ENCODE measurements around the gene DNM3.

DNM3 gene

DNA sequence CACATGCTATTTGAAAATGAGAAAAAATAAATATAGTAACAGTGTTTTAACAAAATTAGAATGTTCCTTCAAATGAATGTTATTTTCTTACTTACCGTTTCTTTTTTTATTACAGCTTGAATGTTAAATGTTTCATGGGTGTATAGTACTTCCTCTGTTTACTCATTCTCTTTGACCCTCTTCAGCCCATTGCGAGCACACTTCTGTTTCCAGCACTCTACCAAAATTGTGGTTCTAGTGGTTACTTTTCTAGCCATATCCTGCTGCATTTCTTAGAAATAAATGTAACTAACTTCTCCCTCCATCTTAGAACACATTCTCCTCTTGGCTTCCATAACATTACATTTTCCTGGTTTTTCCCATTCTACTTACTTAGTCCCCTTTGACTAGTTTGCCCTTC lies 389.2 kb downstream of the DNM3 start:
- no peak for TF ChIP-seq CTCF (conservative IDR thresholded peaks at IDR 0.05; ENCODE audit: low read depth, low read length)
- no peak overlapping the region for H3K4me3 ChIP-seq (ENCODE audit: low read length)
- DNase-seq (ENCODE audit: low read depth) = no peak

- no peak for TF ChIP-seq CTCF (conservative IDR thresholded peaks at IDR 0.05; ENCODE audit: low read depth, low read length)
- no peak overlapping the region for H3K4me3 ChIP-seq (ENCODE audit: low read length)
- DNase-seq (ENCODE audit: low read depth) = no peak
Observed at GRCh38 chr1:172236958-172237357, 395.7 kb downstream of the DNM3 start.

DNA sequence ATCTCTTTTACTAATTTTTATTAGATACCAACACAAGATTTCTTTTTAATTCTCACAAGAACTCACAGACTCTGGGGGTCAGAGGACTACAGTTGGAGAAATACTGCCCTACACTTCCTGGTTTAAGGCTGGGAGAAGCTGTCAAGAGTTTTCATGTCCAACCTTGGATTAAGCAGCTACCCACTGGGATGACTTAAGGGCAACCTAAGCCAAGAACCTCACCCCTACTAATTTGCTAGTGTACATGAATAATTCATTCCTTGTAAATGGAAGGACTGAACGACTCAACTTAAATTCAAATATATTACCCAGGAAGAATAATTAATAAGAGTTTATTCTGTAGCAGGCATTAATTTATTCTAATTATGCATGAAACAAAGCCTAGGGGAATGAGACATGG lies 396.9 kb downstream of the DNM3 start:
- TF ChIP-seq CTCF (conservative IDR thresholded peaks at IDR 0.05; ENCODE audit: low read depth, low read length) = no peak
- DNase-seq (ENCODE audit: low read depth) = no peak
- H3K4me3 ChIP-seq (ENCODE audit: low read length) = no peak overlapping the region

DNA sequence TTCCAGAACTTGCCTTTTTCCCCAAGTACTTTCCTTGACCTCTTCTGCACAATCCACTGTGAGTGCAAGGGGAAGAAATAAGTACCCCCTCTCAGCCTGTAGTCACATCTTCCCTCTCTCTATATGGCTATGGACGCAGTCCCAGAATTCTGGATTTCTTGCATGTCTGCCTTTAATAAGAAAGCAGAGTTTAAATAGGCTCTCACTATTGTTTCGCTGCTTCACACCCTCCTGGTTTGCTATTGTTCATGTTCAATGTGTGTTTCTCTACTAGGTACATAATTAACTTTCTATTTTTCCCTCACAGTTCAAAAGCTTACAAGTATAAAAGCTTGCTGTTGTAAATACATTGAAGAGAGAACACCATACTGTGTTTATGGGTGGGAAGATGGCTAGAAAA lies 397.7 kb downstream of the DNM3 start:
- no peak for TF ChIP-seq CTCF (conservative IDR thresholded peaks at IDR 0.05; ENCODE audit: low read depth, low read length)
- no peak for DNase-seq (ENCODE audit: low read depth)
- no peak overlapping the region for H3K4me3 ChIP-seq (ENCODE audit: low read length)

DNA sequence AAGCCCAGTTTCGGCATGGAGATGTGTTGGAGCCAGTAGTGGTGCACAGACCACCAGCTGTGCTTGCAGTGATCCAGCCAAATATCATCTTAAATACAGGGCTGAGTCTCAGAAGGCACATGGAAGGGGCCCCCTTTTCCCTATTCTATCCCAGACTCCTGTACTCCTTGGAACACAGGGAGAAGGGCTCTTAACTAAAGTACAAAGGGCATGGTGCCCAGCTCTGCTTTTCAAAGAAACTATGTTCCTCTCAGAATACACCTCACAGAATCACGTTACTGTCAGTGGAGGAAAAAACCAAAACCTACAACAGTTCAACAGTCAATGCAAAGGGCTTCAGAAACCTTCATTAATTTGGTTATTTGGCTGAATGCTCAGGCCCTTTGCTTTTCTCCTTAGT lies 398.6 kb downstream of the DNM3 start:
- no peak overlapping the region for H3K4me3 ChIP-seq (ENCODE audit: low read length)
- no peak for TF ChIP-seq CTCF (conservative IDR thresholded peaks at IDR 0.05; ENCODE audit: low read depth, low read length)
- no peak for DNase-seq (ENCODE audit: low read depth)

GRCh38 chr1:172241540-172241939 lies 400.2 kb downstream of the DNM3 start:
- TF ChIP-seq CTCF (conservative IDR thresholded peaks at IDR 0.05; ENCODE audit: low read depth, low read length) = no peak
- no peak for DNase-seq (ENCODE audit: low read depth)
- H3K4me3 ChIP-seq (ENCODE audit: low read length) = no peak overlapping the region

DNA sequence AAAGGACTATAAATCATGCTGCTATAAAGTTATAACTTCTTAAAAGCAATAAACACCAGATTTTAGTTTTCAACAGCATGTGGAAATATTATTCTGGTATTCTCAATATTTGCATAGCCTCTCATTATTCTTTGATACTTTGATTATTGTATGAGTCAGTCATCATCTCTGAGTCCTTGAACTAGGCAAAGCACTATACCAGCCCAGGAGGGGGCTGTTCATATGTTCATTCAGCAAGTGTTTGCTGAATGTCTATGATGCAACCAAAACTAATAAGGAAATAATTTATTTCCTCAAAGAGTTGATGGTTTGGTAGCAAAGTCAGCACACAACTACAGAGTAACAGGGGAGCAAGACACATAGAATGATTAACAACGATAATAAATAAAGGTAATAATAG lies 403.6 kb downstream of the DNM3 start:
- DNase-seq (ENCODE audit: low read depth) = no peak
- no peak for TF ChIP-seq CTCF (conservative IDR thresholded peaks at IDR 0.05; ENCODE audit: low read depth, low read length)
- H3K4me3 ChIP-seq (ENCODE audit: low read length) = no peak overlapping the region
